ENCODE measurements around the gene ASS1.
A peak's percentile ranks its signal among the peaks of the same experiment; 100 is the strongest.

ASS1 gene

DNA sequence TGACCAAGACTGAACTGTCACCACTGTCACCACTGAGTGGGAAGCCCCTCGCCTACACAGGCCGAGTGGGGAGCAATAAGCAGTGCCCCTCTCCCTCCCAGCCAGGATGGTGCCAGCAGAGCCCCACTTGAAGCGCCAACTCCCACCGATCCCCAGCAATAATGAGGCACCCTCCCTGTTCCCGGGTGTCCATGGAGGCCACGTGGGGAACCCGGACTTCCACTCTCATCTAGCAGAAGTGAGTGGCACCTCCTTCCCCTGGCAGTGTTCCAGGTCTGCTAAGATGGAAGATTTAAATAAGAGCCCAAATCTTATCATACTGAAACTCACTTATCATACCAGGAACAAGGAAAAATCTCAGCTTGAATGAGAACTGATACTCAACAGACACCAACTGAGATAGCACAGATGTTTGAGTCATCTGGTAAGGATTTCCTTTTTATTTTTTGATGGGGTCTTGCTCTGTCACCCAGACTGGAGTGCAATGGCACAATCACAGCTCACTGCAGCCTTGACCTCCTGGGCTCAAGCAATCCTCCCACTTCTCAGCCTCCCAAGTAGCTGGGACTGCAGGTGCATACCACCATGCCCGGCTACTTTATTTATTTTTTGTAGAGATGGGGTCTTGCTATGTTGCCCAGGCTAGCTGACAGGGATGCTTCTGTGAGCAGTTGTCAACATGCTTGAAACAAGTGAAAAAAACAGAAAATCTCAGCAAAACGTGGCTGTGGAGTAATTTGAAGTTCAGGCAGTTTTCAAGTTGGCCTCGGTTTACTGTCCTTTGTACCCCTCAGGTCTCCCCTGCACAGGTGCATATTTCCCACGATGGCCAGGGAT, 29.6 kb upstream of the ASS1 start:
- H3K4me2 ChIP-seq (ENCODE audit: low read depth, low read length): no peak overlapping the region
- H3F3A ChIP-seq (ENCODE audit: insufficient read depth, low read length): no peaks in the 10 kb centered on the region
- no peak overlapping the region for H3K27ac ChIP-seq (ENCODE audit: low read length)
- H3K9me2 ChIP-seq (replicated peaks; ENCODE audit: insufficient read depth, low read length): no peaks in the 10 kb centered on the region
- H3K4me3 ChIP-seq (ENCODE audit: low read length): no peak overlapping the region
- H3K9ac ChIP-seq (ENCODE audit: low read length): no peak overlapping the region
- TF ChIP-seq EZH2phosphoT487 (IDR thresholded peaks at IDR 0.05; ENCODE audit: low read length) (no peak), EZH2 (optimal IDR thresholded peaks at IDR 0.05; ENCODE audit: low read depth, low read length) (no peak)
- TF ChIP-seq, protein P1, sequence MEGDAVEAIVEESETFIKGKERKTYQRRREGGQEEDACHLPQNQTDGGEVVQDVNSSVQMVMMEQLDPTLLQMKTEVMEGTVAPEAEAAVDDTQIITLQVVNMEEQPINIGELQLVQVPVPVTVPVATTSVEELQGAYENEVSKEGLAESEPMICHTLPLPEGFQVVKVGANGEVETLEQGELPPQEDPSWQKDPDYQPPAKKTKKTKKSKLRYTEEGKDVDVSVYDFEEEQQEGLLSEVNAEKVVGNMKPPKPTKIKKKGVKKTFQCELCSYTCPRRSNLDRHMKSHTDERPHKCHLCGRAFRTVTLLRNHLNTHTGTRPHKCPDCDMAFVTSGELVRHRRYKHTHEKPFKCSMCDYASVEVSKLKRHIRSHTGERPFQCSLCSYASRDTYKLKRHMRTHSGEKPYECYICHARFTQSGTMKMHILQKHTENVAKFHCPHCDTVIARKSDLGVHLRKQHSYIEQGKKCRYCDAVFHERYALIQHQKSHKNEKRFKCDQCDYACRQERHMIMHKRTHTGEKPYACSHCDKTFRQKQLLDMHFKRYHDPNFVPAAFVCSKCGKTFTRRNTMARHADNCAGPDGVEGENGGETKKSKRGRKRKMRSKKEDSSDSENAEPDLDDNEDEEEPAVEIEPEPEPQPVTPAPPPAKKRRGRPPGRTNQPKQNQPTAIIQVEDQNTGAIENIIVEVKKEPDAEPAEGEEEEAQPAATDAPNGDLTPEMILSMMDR (IDR thresholded peaks at IDR 0.05; ENCODE audit: low read length): no peak
- H3K4me1 ChIP-seq (ENCODE audit: low read length): no peaks in the 10 kb centered on the region
- H4K20me1 ChIP-seq (ENCODE audit: insufficient read depth, low read length): no peaks in the 10 kb centered on the region
- no peaks in the 10 kb centered on the region for H3K9me3 ChIP-seq (replicated peaks; ENCODE audit: insufficient read depth, low read length)
- peaks cover 98% of the 10 kb centered on the region for H3K27me3 ChIP-seq (replicated peaks; ENCODE audit: insufficient read depth, low read length)
- H2AFZ ChIP-seq (ENCODE audit: low read length): no peak overlapping the region
- no peak for DNase-seq
- H3K36me3 ChIP-seq (replicated peaks; ENCODE audit: insufficient read depth, low read length): no peaks in the 10 kb centered on the region
- H3K79me2 ChIP-seq (ENCODE audit: low read length): no peaks in the 10 kb centered on the region

DNA sequence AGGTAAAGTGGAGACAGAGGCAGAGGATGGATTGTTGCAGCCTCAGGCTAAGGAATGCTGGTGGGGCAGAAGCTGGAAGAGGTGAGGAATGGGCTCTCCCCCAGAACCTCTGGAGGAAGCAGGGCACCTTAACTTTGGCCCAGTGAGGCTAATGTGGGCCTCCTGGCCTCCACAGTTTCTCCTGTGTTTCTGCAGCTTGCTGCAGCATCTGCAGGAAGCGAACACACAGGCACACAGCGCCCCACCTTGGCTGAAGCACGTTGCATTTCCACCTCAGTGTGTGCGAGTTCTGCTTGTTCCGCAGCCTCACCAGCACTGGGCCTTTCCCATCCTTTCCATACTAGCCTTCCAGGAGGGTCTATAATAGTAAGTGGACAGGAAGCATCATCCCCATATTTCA, 27.2 kb upstream of the ASS1 start:
- DNase-seq: no peak
- TF ChIP-seq, protein P1 (IDR thresholded peaks at IDR 0.05; ENCODE audit: low read length): 0 out of 2 replicates have a peak, but pooled peaks have one; percentile 7
- no peak for TF ChIP-seq EZH2 (optimal IDR thresholded peaks at IDR 0.05; ENCODE audit: low read depth, low read length)
- no peaks in the 10 kb centered on the region for H3K4me1 ChIP-seq (ENCODE audit: low read length)

DNA sequence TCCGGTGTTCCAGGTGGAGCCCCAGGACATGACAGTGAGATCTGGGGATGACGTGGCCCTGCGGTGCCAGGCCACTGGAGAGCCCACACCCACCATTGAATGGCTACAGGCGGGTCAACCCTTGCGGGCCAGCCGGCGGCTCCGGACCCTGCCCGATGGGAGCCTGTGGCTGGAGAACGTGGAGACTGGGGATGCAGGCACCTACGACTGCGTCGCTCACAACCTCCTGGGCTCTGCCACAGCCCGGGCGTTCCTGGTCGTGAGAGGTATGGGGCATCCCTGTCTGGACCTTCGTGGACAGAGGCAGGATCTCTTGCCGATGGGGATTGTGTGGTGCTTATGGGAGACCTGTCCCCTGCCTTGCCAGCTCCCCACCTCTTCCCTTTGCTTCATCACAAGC, 26.0 kb upstream of the ASS1 start:
- H3K27ac ChIP-seq (ENCODE audit: low read length): no peak overlapping the region
- H2AFZ ChIP-seq (ENCODE audit: low read length): no peak overlapping the region
- no peak overlapping the region for H3K4me3 ChIP-seq (ENCODE audit: low read length)
- no peaks in the 10 kb centered on the region for H3K79me2 ChIP-seq (ENCODE audit: low read length)
- no peaks in the 10 kb centered on the region for H3K36me3 ChIP-seq (replicated peaks; ENCODE audit: insufficient read depth, low read length)
- H3K9ac ChIP-seq (ENCODE audit: low read length): no peak overlapping the region
- no peaks in the 10 kb centered on the region for H4K20me1 ChIP-seq (ENCODE audit: insufficient read depth, low read length)
- H3F3A ChIP-seq (ENCODE audit: insufficient read depth, low read length): no peaks in the 10 kb centered on the region
- no peak for DNase-seq
- peaks cover 98% of the 10 kb centered on the region for H3K27me3 ChIP-seq (replicated peaks; ENCODE audit: insufficient read depth, low read length)
- no peaks in the 10 kb centered on the region for H3K9me2 ChIP-seq (replicated peaks; ENCODE audit: insufficient read depth, low read length)
- TF ChIP-seq, protein P1 (IDR thresholded peaks at IDR 0.05; ENCODE audit: low read length): no peak
- TF ChIP-seq EZH2 (optimal IDR thresholded peaks at IDR 0.05; ENCODE audit: low read depth, low read length) (no peak), EZH2phosphoT487 (IDR thresholded peaks at IDR 0.05; ENCODE audit: low read length) (no peak)
- no peak overlapping the region for H3K4me2 ChIP-seq (ENCODE audit: low read depth, low read length)
- no peaks in the 10 kb centered on the region for H3K4me1 ChIP-seq (ENCODE audit: low read length)
- no peaks in the 10 kb centered on the region for H3K9me3 ChIP-seq (replicated peaks; ENCODE audit: insufficient read depth, low read length)

More for the DNA sequence above, 27.2 kb upstream of the ASS1 start:
- Histone ChIP-seq H2AFZ (ENCODE audit: low read length) (no peak overlapping the region), H4K20me1 (ENCODE audit: insufficient read depth, low read length) (no peaks in the 10 kb centered on the region), H3K4me2 (ENCODE audit: low read depth, low read length) (no peak overlapping the region), H3K27ac (ENCODE audit: low read length) (no peak overlapping the region), H3K9ac (ENCODE audit: low read length) (no peak overlapping the region), H3K79me2 (ENCODE audit: low read length) (no peaks in the 10 kb centered on the region), H3F3A (ENCODE audit: insufficient read depth, low read length) (no peaks in the 10 kb centered on the region), H3K9me2 (replicated peaks; ENCODE audit: insufficient read depth, low read length) (no peaks in the 10 kb centered on the region), H3K4me3 (ENCODE audit: low read length) (no peak overlapping the region), H3K36me3 (replicated peaks; ENCODE audit: insufficient read depth, low read length) (no peaks in the 10 kb centered on the region), H3K27me3 (replicated peaks; ENCODE audit: insufficient read depth, low read length) (peaks cover 98% of the 10 kb centered on the region), H3K9me3 (replicated peaks; ENCODE audit: insufficient read depth, low read length) (no peaks in the 10 kb centered on the region)

Data from MM.1S (cell line).